HCT116 (cell line): ENCODE data around the gene SEC14L3.

Source experiments
- CEBPB ChIP-seq: IDR thresholded peaks from 2 replicates; pipeline ENCODE4 v1.6.1; 2012; ENCODE audit warnings: low read depth
- EZH2 ChIP-seq: fragments of 200-600 bp; sonication (generic); IDR thresholded peaks from 2 replicates; pipeline ENCODE4 v1.6.1; 2017; ENCODE audit warnings: antibody characterized with exemption, mixed run types
- EZH2phosphoT487 ChIP-seq: fragments of 200-600 bp; IDR thresholded peaks from 2 replicates; pipeline ENCODE4 v1.6.1; 2018; ENCODE audit warnings: antibody characterized with exemption, borderline replicate concordance
- JUND ChIP-seq: IDR thresholded peaks from 2 replicates; pipeline ENCODE4 v1.6.1; 2012
- POLR2A ChIP-seq: IDR thresholded peaks from 2 replicates; pipeline ENCODE4 v1.7.0; 2011; ENCODE audit warnings: borderline replicate concordance; ENCODE audit not compliant: insufficient read depth, insufficient read length; ENCODE audit errors: extremely low read depth
- POLR2AphosphoS5 ChIP-seq: IDR thresholded peaks from 2 replicates; pipeline ENCODE4 v1.6.1; 2011; ENCODE audit warnings: mild to moderate bottlenecking, low read depth, low read length, moderate library complexity
- RAD21 ChIP-seq: IDR thresholded peaks from 2 replicates; pipeline ENCODE4 v1.6.1; 2012; ENCODE audit warnings: low read depth, mild to moderate bottlenecking
- SP1 ChIP-seq: IDR thresholded peaks from 2 replicates; pipeline ENCODE4 v1.6.1; 2012; ENCODE audit warnings: low read depth
- ZBTB33 ChIP-seq: IDR thresholded peaks from 2 replicates; pipeline ENCODE4 v1.6.1; 2011; ENCODE audit warnings: mild to moderate bottlenecking, low read length, moderate library complexity; ENCODE audit not compliant: insufficient replicate concordance; ENCODE audit errors: extremely low read depth
- ZNF274 ChIP-seq: fragments of 200-500 bp; sonication (Bioruptor generic); IDR thresholded peaks from 2 replicates; pipeline ENCODE4 v1.6.1; 2014; ENCODE audit warnings: mild to moderate bottlenecking, low read depth, low read length, inconsistent platforms
- TF ChIP-seq, protein P1 (sequence below), 3 experiments: fragments of 200-600 bp in 1 of 3; sonication (generic) in 1 of 3; IDR thresholded peaks in 2 of 3; conservative IDR thresholded peaks in 1 of 3; 2 replicates each; pipeline ENCODE4 v1.5.1; 2012 to 2017; ENCODE audit warnings: low read depth in 2 of 3, low read length in 2 of 3, antibody characterized with exemption in 1 of 3, borderline replicate concordance in 1 of 3, control low read depth in 1 of 3, mild to moderate bottlenecking in 1 of 3, mixed read lengths in 1 of 3, mixed run types in 1 of 3, moderate library complexity in 1 of 3; ENCODE audit not compliant: insufficient read depth in 1 of 3

- TF ChIP-seq, protein P1, sequence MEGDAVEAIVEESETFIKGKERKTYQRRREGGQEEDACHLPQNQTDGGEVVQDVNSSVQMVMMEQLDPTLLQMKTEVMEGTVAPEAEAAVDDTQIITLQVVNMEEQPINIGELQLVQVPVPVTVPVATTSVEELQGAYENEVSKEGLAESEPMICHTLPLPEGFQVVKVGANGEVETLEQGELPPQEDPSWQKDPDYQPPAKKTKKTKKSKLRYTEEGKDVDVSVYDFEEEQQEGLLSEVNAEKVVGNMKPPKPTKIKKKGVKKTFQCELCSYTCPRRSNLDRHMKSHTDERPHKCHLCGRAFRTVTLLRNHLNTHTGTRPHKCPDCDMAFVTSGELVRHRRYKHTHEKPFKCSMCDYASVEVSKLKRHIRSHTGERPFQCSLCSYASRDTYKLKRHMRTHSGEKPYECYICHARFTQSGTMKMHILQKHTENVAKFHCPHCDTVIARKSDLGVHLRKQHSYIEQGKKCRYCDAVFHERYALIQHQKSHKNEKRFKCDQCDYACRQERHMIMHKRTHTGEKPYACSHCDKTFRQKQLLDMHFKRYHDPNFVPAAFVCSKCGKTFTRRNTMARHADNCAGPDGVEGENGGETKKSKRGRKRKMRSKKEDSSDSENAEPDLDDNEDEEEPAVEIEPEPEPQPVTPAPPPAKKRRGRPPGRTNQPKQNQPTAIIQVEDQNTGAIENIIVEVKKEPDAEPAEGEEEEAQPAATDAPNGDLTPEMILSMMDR (IDR thresholded peaks at IDR 0.05 in 2 of 3, conservative IDR thresholded peaks at IDR 0.05 in 1 of 3; ENCODE audit: borderline replicate concordance in 1 of 3, insufficient read depth in 1 of 3, low read depth in 2 of 3, low read length in 2 of 3): no peak
- TF ChIP-seq POLR2AphosphoS5: no peak
- no peak for TF ChIP-seq POLR2A
- TF ChIP-seq SP1: no peak
- TF ChIP-seq RAD21: no peak
- no peak for TF ChIP-seq EZH2
- no peak for TF ChIP-seq ZBTB33
- TF ChIP-seq EZH2phosphoT487: no peak
- TF ChIP-seq JUND: no peak
- no peak for TF ChIP-seq CEBPB
- TF ChIP-seq ZNF274: no peak
These were observed 31.7 kb upstream of the SEC14L3 start for GRCh38 chr22:30503551-30503950.
